ENCODE results near the gene ZNF366.

ZNF366 gene

DNA sequence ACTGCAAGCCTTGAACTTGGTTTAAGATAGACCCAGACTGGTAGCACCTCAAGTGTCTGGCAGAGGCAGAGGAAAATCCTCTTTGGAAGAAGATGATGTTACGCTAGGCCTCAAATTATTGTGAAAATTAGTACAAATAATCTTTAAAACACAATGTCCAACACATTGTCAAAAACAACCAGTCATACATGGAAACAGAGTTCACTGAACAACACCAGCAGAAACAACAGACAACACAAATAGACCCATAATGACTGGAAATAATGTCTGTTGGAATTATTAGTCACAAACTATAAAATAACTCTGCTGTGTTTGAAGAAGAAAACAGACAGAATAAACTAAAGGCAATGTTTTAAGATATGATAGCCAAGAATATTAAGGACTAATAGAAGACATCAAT lies 15.4 kb upstream of the ZNF366 start:
- DNase-seq (ENCODE audit: low read depth in 2 of 2): no peak

DNA sequence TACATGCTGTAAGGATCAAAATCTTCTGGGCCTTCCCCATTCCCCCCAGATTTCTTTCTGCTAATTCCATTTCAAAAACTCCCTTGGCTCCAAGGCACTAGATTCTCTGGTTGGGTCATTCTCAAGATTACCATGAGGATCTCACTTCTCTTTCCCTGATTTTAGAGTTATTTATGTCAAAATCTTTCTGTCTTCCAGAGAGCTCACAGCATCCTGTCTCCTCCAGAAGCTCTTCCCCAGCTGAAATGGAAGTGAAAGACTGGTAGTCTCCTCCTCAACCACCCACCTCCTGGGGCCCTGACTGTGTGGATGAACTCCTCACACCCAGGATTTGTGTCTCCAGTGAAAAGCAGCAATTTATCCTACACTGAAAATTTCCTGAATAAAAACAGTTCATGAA lies 11.9 kb upstream of the ZNF366 start:
- DNase-seq (ENCODE audit: low read depth in 2 of 2): no peak

DNA sequence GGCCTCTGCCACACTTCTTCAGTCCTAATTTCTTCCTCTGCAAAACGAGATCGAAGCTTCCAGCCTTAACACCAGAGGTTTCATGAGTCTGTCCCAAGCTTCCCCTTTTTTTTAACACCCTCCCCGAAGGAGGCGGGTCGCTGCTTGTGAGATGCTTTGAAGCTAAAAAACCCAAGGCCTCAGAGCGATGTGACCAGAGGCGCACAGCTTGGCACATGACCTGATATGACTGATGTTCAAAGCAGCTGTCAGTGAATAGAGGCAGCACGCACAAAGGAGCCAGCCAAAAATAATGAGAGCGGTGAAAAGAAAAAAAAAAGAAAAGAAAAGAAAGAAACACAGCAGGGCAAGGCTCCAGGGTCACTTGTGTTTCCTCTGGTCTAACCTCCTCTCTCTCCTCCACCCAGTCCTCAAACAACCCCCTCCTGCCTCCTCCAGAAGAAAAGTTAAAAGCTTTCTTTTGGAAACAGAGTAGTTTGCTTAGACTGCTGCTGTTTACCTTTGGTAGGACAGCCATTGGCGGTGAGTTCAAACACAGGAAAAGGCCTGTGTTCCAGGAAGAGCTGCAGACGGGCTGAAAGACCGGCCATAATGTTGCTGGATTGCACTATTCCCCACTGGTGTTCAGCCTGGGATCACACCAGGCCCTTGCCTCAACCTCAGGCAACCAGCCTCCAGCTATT lies 10.9 kb upstream of the ZNF366 start:
- no peak for DNase-seq (ENCODE audit: low read depth in 2 of 2)

DNA sequence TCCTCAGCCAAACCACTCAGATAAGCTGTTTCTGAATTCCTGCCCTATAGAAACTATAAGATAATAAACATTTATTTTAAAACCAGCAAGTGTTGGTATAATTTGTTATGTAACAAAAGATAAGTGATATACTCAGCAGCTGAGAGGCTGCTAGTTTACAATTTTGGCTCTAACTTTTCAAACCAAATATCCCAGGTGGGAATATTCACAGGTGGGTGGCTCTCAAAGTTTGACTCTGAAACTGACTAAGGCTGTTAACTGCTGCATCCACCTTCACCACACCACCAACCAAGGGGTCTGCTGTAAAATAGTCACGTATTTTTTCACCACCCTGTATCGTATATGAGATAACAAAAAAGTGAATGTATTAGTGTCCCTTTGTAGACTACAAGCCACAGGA lies 9.7 kb upstream of the ZNF366 start:
- DNase-seq (ENCODE audit: low read depth in 2 of 2): no peak

DNA sequence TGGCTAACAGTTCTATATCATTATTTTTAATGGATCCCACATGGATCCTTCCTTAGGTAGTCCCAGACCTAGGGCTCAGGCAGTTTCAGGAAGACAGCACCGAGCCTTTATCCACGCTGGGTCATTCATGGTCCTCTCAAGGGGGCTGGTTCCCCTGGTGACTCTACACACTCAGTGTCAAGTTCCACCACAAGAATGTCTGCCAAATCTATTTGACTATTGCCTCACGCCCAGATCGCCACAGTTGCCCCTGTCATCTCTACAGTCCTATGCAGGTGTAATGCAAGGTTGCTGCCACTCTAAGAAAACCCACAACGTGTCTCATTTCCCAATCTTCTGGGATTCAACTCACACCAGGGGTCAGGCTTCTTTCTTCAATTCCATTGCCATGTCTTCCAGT lies 8.0 kb upstream of the ZNF366 start:
- no peak for DNase-seq (ENCODE audit: low read depth in 2 of 2)

DNA sequence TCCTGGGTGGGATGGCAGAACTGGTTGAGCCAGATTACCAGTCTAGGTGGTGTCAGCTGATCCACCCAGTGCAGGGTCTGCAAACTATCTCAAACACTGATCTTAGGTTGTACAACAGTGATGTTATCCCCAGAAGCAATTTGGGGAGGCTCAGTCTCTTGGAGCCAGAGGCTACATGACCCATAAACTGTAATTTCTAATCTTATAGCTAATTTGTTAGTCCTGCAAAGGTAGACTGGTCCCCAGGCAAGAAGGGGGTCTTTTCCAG lies 5.3 kb upstream of the ZNF366 start:
- DNase-seq (ENCODE audit: low read depth in 2 of 2): no peak

DNA sequence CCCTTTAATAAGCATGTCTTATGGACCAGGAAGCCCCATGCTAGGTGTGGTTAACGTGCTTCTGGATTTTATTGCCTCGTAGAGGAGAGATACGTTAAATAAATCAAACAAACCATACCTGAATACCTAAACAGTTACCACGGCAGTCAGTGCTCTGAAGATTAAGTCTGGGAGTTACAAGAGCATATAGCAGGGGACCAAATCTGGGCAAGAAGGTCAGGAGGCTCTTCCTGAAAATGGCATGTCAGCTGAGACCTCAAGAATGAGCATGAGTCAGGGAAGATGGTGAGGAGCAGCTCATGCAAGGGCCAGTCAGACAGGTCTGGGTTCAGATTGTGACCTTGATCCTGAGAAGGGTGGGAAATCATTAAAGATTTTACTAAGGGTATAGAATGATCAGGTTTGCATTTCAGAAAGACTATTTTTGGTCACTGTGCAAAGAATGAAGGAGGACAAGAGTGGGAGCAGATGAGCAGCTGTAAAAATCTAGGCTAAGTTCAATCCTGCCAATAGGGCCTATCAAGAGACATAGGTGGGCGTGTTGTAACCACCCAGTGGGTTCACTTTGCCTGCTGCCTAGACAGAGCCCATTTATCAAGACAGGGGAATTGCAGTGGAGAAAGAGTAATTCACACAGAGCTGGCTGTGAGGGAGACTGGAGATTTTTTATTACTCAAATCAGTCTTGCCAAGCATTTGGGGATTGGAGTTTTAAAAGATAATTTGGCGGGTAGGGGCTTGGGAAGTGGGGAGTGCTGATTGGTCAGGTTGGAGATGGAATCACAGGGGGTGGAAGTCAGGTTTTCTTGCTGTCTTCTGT lies 4.8 kb upstream of the ZNF366 start:
- no peak for DNase-seq (ENCODE audit: low read depth in 2 of 2)

DNA sequence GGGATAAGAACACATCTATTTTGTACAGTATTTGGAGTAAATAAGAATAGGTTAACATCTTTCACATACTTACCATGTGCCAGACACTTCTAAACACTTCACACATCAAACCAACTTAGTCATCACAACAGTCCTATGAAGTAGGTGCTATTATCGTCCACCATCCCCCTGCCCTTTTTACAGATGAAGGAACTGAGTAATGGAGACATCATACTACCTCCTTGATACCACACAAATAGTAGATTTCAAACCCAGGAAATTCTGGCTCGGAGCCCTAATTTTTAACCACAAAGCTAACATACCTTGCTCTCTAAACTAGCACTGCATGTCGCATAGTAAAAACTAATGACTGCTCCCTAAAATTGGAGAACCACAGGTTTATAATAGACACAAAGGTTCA lies 4.2 kb upstream of the ZNF366 start:
- no peak for DNase-seq (ENCODE audit: low read depth in 2 of 2)

DNA sequence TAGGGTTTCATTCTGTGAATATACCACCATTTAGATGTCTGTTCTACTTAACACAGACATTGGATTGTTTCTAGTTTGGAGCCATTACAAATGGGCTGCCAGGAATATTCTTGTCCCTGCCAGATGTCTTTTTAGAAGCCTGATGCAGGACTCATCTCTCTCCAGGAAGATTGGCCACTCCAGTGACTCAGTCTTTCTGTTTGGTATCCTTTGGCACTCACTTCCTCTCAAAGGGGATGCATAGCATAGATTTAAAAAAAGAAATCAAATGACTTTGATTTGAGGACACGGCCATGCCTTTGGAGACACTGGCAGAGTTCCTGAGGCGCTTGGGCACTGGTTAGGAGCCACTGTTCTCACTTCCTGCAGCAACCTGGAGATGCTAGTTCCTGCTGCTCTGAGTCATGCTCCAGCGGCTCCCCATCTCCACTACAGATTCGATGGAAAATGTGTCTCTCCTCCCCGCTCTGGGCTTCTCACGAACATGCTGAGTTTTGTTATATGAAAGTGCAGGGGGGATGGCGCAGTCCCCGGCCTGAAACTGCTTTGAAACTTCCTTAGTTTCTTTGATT lies 3.5 kb upstream of the ZNF366 start:
- DNase-seq (ENCODE audit: low read depth in 2 of 2): no peak

DNA sequence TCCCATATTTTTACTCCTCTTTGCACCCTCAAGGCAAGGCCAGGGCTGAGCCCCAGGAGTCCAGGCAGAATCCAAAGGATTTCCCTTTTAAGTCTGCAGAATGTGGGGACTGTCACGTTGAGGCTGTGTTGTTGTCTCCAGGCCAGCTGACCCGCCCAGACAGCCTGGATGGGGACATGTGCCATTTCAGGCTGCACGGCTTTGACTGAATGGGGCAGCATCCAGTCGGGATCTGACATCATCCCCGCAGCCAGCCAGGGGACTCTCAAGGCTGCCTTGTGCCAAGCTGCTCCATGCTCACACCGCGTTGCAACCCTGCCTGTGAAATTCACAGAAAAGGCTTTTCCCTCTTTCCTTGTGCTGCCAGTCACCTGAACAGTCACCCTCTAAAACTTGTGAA lies 2.2 kb upstream of the ZNF366 start:
- no peak for DNase-seq (ENCODE audit: low read depth in 2 of 2)

DNA sequence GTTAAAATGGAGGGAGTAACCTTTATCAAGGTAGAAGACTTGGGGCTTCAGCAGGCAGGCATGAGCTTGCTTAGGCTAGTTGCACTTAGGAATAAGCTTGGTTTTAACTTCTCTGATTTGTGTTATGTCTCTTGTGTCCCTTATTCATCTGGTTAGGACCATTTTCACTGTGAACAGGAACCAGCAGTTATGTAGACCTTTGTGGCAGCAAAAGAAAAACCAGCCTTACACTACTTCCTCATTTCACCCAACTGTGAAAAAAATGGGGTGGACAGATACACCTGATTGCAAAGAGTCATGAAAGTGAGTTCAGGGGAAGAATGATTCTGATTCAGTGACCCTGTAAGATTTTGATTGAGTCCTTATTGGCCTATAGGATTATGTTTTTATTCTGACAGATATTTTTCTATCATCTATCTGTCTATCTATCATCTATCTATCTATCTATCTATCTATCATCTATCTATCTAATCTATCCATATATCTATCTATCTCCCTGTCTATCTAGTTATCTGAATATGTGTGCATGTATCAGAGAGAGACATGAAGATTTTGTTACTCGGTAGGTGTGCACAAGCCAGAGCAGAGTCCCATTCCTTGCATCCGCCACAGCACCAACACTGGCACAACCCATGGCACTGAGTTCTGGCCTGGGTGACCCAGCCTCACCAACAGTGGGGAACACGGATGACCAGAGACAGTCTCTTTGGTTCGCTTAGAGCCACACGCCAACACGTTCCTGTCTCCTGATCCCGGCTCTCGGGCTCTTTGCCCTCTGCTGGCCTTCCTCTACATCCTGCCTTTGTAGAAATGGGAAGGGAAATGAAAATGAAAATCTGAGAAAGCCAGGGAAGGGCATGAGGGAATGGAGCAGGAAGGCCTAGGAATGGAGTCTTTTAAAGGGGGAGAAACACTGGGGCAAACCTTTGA lies 1.3 kb upstream of the ZNF366 start:
- DNase-seq (ENCODE audit: low read depth in 2 of 2): no peak

DNA sequence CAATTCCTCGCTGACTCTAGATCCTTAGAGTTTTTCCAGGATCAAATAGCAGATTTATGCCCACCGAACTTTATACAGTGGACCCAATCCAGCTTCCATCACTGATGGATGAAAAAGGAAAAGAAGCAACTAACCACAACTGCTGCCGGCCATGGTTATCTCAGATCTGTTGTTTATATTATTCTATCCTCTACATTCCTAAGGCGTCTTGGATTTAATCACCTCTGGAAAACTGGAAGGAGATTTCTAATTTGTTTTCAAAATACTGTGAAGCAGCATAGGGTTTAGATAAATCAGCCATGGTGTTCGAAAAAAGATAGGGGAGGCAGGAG lies 663 bp upstream of the ZNF366 start:
- DNase-seq (ENCODE audit: low read depth in 2 of 2): no peak

DNA sequence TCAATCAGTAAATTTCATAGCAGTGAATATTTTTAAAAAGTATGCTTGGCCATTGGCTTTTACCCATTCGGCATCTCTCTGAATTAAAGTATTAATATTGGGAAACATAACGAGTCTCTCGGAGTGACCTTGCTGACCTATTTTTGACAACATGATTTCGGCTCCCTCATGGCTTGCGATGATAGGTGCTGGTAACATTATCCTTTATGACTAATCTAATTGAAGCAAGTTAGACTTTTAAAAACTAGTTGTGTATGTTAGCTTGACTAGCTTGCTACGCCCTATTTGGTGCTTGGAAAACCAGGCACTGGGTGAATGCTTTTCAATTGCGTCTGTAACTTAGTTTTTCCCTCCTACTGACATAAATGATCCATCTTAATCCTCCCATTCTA lies 1.1 kb downstream of the ZNF366 start:
- DNase-seq (ENCODE audit: low read depth in 2 of 2): no peak

DNA sequence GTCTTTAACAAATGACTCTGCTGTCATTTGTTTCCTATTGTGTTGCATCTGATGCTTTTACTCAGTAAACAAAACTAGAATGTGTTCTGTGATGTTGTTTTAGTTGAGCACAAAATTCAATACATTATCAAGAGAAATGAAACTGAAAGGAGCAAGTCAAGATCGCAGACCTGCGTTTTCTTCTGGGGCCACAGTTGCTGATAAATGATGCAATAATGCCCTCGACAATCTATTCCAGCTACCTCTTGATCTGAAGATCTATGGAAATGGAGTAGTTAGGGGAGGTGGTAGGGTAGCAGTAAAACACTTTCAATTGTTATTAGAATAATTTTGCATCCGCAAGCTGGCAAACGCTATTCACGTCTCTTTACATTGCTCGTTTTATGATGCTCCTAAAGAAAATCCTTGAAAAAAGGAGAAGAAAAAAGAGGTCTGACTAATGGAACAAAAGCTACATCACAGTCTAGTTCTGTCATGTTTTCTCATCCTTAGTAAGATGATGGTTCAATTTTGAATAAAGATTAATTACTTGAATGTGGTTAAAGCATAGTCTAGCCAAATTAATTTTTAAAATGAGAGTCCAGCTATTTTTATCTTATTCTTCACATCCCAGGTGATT lies 1.6 kb downstream of the ZNF366 start:
- no peak for DNase-seq (ENCODE audit: low read depth in 2 of 2)

DNA sequence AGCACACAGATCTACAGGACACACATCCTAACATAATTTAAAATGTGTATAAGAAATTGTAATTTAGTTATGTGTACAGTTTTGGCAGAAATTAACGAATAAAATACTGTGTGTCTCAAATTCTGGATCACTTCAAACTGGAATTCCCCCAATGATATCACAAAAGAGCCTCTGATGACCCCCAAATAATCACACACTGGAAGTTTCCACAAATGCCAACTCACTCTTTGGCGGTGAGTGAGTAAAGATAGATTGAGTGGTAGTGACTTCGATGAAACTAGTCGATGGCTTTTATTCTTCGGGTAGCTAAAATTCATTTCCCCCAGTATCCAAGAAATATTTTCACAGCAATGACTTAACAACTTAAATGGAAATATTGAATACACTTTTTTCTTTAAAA lies 2.2 kb downstream of the ZNF366 start:
- no peak for DNase-seq (ENCODE audit: low read depth in 2 of 2)

DNA sequence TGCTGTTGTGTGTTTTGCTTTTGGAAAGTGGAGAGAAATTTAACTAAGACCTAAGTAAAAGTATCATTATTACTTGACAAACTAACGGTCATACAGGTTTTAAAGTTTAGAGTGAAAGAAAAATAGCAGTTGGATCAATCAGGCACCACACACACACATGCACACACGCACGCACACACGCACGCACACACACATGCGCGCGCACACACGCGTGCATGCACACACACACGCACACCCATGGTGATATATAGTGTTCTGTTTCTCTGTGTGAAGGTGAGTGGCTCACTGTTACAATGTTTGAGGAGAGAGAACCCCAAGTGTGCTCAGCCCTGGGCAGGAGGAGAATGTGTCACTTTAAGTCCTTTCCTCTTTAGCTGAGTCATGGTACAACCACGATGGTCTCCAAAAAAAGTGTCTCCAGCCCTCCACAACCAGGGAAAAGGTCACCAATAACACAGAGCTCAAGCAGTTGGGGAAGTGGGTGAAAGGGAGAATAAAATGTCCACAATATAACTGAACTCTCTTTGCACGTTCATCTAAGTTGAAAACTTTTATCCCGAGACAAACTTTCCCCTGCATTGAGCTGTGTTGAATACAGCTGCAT lies 3.2 kb downstream of the ZNF366 start:
- DNase-seq (ENCODE audit: low read depth in 2 of 2): no peak

DNA sequence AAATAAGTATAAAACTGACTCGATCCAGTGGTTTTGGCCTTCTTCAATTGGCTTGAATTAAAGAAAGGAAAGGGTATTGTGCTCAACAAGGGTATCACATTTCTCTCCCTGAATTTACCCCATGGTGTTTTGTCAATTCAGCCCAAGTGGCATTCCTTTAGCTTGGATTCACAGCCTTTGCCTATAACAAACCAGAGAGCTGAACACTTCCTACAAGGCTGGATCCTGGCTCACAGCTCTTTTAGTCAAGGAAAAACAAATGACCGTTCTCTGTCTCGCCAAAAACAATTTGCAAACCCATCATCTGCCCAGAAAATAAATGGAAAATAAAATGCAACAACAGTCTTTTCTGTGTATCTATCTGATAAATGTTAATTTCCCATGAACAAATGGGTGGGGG lies 5.7 kb downstream of the ZNF366 start:
- no peak for DNase-seq (ENCODE audit: low read depth in 2 of 2)

DNA sequence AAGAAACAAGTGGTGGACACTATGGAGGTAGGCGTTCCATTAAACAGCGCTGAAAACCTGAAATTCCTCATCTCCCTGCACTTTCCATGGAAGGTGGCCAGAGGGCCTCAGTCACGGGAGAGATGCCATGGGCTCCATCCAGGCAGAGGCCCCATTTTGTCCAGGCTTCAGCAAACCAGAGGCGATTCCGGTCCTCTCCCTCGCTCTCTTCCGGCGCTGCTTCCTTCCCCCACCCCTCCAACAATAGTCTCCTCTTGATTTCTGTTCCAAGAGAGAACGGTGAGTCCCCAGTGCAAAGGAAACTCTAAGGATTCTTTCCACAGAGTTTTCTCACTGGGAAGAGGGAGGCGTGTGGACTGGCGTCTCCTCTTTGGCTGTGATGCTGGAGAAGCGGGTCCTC lies 7.5 kb downstream of the ZNF366 start:
- DNase-seq (ENCODE audit: low read depth in 2 of 2): no peak

DNA sequence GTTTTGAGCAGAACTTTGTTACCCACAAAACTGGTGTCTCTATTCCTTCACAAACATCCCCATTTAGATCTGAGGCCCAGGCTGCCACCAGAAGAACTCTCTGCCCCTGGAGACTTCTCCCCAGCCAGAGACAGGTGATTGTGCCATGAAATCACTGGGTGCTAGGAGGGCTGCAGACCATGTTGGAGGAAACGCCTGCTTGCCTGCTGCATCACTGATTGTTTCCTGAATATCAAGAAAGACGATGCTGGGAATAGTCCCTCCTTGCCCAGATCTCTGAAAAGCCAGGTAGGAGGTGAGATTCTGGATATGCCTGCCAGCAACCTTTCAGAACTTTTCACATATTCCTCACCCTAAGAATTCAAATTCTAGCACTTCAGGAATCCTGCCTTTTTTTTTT lies 8.1 kb downstream of the ZNF366 start:
- no peak for DNase-seq (ENCODE audit: low read depth in 2 of 2)

DNA sequence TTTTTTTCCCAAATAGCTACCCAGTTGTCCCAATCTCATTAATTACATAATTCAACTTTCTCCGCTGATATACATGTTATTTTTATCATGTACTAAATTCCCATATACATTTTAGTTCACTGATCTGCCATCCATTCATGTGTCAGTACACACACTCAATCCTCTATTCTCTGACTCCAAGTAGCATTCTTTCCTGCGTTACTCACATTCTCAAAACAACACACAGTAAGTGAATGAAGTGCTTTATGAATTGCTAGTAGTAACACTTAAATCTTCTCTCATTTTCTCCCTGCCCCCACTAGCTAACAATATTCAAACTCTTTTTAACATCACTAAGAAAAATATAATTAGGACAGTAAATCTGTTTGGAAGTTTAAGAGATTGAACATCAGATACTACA lies 8.9 kb downstream of the ZNF366 start:
- DNase-seq (ENCODE audit: low read depth in 2 of 2): no peak

DNA sequence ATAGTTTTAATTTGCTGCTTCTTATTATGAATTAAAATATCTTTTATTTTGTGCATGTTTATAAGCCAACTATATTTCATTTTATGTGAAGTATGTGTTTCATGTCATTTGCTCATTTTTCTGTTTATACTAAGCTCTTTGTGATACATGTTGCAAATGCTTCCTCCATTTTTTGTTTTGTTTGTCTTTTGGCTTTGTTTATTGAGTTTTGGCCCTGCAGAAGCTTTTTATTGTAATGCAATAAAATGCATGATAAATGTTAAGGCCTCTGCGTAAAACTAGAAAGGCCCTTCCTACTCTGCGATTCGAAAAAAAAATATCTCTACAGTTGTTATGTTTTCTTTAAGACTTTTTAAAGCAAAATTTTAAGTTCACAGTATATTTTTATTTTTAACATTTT lies 9.4 kb downstream of the ZNF366 start:
- no peak for DNase-seq (ENCODE audit: low read depth in 2 of 2)

DNA sequence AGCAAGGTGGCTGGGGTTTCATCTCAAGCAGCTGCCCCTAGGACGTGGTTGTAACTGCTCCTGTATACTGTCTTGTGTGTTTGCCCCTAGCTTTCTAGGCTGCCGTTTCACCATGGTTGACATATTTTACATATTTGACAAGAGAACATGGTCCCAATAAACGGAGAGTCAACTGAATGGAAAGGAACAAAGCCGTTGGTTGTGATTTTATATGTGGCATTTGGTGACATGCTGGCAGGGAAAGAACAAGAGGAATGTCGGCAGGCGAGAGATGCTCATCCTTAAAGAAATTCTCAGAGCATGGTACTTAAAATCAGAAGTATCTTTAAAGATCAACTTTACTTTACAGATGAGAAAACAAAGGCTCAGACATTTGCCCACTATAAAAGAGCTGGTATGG lies 11.8 kb downstream of the ZNF366 start:
- DNase-seq (ENCODE audit: low read depth in 2 of 2): no peak

All from stimulated activated CD8-positive, alpha-beta memory T cell treated with anti-CD3 and anti-CD28 coated beads, Interleukin-2, amount 100 ng/mL, for 1 hour (primary cell).